Progenitor cell of endocrine pancreas (in vitro differentiated cells): ENCODE data around the gene FLII. TPM values are rescaled to one million over a fixed set of nuclear protein-coding genes. Genes with fewer than 3 reads are reported as not detected.

Experiments used
- DNase-seq: peaks from one replicate; pipeline ENCODE4 v3.0.0; 2021; ENCODE audit warnings: low spot score; ENCODE audit not compliant: unreplicated experiment
- H3K27ac Mint-ChIP-seq: 2 replicates; pipeline ENCODE4 v1.8.0; 2021; ENCODE audit warnings: mild to moderate bottlenecking, moderate library complexity, mixed read lengths
- H3K27me3 Mint-ChIP-seq: 2 replicates; pipeline ENCODE4 v1.8.0; 2021; ENCODE audit warnings: mixed read lengths
- H3K36me3 Mint-ChIP-seq: 2 replicates; pipeline ENCODE4 v1.8.0; 2022; ENCODE audit warnings: mixed read lengths; ENCODE audit not compliant: insufficient read depth
- H3K4me1 Mint-ChIP-seq: 2 replicates; pipeline ENCODE4 v1.8.0; 2021; ENCODE audit warnings: low read depth, mixed read lengths
- H3K4me3 Mint-ChIP-seq: 2 replicates; pipeline ENCODE4 v1.8.0; 2021; ENCODE audit warnings: low read depth, mild to moderate bottlenecking, moderate library complexity, mixed read lengths
- H3K9me3 Mint-ChIP-seq: 2 replicates; pipeline ENCODE4 v1.8.0; 2021; ENCODE audit warnings: low read depth, mixed read lengths
- total RNA-seq: library from RNA; stranded (reverse); gene quantifications from 2 replicates; pipeline ENCODE4 v1.2.1, GENCODE V29; 2021
- TF ChIP-seq, protein P1 (sequence below): fragments of 200-600 bp; sonication (generic); IDR thresholded peaks from one replicate; pipeline ENCODE4 v1.5.0; 2021; ENCODE audit warnings: antibody characterized with exemption, mild to moderate bottlenecking; ENCODE audit not compliant: unreplicated experiment

The FLII gene
- total RNA-seq, 1 donor from 2014 or later: 260 TPM

DNA sequence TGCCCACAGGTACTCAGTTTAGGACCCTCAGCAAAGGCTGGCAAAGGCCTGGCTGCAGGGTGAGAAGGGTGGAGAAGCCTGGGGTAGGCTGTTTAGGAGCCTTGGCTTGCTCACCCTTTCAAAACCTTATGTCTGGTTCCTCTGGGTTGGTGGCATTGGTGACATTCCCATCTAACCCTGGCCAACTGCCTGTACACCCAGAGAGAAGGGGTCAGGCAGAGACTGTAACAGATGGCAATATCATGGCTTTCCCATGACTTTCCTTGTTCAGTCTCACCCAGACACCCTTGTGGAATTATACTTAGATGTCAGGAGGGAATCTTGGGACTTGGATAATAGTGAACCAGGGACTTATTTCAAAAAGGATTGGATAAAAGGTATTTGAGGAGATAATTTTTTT is 51.6 kb downstream of the FLII start:
- Mint-ChIP-seq H3K4me3 (no peak overlapping the region), H3K36me3 (peaks cover 12% of the 10 kb centered on the region), H3K27ac (no peak overlapping the region), H3K27me3 (no peaks in the 10 kb centered on the region), H3K9me3 (no peaks in the 10 kb centered on the region), H3K4me1 (peaks cover 3% of the 10 kb centered on the region)
- TF ChIP-seq, protein P1, sequence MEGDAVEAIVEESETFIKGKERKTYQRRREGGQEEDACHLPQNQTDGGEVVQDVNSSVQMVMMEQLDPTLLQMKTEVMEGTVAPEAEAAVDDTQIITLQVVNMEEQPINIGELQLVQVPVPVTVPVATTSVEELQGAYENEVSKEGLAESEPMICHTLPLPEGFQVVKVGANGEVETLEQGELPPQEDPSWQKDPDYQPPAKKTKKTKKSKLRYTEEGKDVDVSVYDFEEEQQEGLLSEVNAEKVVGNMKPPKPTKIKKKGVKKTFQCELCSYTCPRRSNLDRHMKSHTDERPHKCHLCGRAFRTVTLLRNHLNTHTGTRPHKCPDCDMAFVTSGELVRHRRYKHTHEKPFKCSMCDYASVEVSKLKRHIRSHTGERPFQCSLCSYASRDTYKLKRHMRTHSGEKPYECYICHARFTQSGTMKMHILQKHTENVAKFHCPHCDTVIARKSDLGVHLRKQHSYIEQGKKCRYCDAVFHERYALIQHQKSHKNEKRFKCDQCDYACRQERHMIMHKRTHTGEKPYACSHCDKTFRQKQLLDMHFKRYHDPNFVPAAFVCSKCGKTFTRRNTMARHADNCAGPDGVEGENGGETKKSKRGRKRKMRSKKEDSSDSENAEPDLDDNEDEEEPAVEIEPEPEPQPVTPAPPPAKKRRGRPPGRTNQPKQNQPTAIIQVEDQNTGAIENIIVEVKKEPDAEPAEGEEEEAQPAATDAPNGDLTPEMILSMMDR: no peak
- DNase-seq: no peak

DNA sequence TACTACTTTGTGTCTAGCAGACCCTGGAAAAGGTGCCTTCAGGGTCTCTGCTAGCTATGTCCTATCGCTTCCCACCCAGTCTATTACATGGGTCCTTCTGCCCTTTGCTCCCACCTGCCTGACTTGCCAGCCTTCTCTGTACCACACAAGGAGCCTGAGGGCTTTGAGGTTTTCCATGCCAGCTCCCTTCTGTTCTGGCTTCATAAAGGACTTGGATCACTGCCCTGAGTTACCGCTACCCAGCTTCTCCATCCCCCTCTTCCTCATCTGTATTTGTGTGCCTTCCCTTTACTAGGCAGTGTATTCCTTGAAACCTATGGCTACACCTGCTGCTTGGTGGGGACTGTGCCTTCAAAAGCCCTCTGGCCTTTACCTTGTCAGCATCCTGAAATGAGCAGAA is 52.7 kb downstream of the FLII start:
- TF ChIP-seq, protein P1: no peak
- peaks cover 12% of the 10 kb centered on the region for H3K36me3 Mint-ChIP-seq
- no peak overlapping the region for H3K27ac Mint-ChIP-seq

DNA sequence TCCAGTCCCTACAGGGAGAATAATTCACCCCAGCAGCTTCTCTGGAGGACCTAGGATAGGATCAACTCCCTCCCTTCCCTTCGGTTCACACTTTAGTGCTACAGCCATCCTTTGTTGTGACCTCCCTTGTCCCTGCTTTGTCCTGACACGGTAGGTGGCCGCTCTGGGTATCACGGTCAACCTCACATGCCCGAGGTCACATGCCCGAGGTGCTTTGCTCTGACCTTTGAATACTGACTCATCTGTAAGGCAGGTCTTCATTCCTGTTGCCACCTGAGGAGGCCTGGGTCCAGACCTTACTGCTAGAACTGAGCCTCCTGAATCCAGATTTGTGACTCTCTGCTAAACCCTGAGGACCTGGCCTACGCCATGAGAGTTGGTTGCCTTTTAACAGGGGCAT is 55.2 kb downstream of the FLII start:
- Mint-ChIP-seq H3K27ac (peak overlapping the region; percentile 78), H3K4me1 (peaks cover 3% of the 10 kb centered on the region), H3K9me3 (no peaks in the 10 kb centered on the region), H3K27me3 (no peaks in the 10 kb centered on the region), H3K4me3 (no peak overlapping the region), H3K36me3 (peaks cover 11% of the 10 kb centered on the region)
- no peak for DNase-seq
- TF ChIP-seq, protein P1: no peak

More for the DNA sequence above, 52.7 kb downstream of the FLII start:
- Mint-ChIP-seq H3K27me3 (no peaks in the 10 kb centered on the region), H3K4me3 (no peak overlapping the region), H3K9me3 (no peaks in the 10 kb centered on the region), H3K4me1 (peaks cover 3% of the 10 kb centered on the region)
- DNase-seq: no peak

DNA sequence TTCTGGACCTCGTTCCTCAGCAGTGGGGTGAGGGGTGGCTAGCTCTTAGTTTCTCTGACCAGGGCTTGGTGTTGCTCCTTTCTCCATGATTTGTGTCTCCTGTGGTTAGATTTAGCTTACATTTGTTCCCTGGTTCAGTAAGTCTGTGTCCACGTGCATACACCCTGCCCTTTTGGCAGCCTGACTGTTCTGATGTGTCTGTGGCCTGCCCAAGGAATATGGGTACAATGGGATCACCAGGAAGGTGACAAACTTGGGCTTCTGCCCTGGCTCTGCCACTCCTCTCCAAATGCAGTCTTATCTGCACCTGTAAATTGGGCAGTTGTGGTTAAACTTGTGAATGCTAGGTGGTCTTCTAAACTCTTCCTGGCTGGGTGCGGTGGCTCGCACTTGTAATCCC is 57.4 kb downstream of the FLII start:
- no peak for DNase-seq
- Mint-ChIP-seq H3K36me3 (peaks cover 12% of the 10 kb centered on the region), H3K4me1 (peaks cover 3% of the 10 kb centered on the region), H3K9me3 (no peaks in the 10 kb centered on the region), H3K4me3 (no peak overlapping the region), H3K27ac (peak overlapping the region; percentile 62), H3K27me3 (no peaks in the 10 kb centered on the region)
- TF ChIP-seq, protein P1: no peak

DNA sequence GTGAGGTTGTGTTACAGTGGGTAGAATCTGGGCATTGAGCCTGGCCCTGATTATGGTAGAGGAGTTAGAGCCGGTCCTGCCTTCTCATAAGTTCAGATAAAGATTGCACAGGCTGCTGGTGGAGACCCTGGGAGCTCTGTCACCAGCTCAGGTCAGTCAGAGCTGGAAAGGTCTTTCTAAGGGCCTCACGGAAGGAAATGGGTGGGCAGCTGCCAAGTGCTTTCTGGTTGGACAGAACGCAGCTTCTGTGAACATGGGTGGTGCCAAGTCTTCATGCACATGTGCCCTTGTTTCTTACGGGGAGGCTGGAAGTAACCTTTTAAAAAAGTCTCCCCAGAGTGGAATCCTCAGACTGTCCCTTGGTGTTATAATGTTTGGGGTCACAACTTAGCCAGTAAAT is 60.0 kb downstream of the FLII start:
- H3K27ac Mint-ChIP-seq: no peak overlapping the region
- H3K27me3 Mint-ChIP-seq: no peaks in the 10 kb centered on the region
- H3K36me3 Mint-ChIP-seq: peaks cover 17% of the 10 kb centered on the region
- TF ChIP-seq, protein P1: no peak
- DNase-seq: no peak
- no peaks in the 10 kb centered on the region for H3K9me3 Mint-ChIP-seq
- no peak overlapping the region for H3K4me3 Mint-ChIP-seq
- peaks cover 3% of the 10 kb centered on the region for H3K4me1 Mint-ChIP-seq
